Neural progenitor cell (in vitro differentiated cells): Measurements from ENCODE around the gene COQ10B.

Experiments
- CTCF ChIP-seq: fragments of 200-600 bp; sonication (generic); IDR thresholded peaks from 2 replicates; pipeline ENCODE4 v1.5.1; 2017; ENCODE audit warnings: antibody characterized with exemption, mild to moderate bottlenecking
- EZH2 ChIP-seq: fragments of 200-600 bp; sonication (generic); IDR thresholded peaks from 2 replicates; pipeline ENCODE4 v1.6.1; 2017; ENCODE audit warnings: antibody characterized with exemption, mild to moderate bottlenecking, moderate library complexity
- EZH2phosphoT487 ChIP-seq: fragments of 200-600 bp; sonication (generic); IDR thresholded peaks from 2 replicates; pipeline ENCODE4 v1.6.1; 2017; ENCODE audit warnings: antibody characterized with exemption

- TF ChIP-seq CTCF (no peak), EZH2phosphoT487 (no peak), EZH2 (no peak)
Measured at GRCh38 chr2:197477797-197478196, 24.4 kb downstream of the COQ10B start.
